Fibroblast of pulmonary artery (primary cell): Measurements from ENCODE around the gene PRDM12.
A peak's percentile ranks its signal among the peaks of the same experiment; 100 is the strongest.
"Not testable (repeated sequence)": the region's sequence is repeated elsewhere in the genome, so short reads cannot be mapped to it uniquely, and the experiment has no call there.

Experiments
- DNase-seq: peaks from one replicate; pipeline ENCODE4 v3.0.0-alpha.2; 2010; ENCODE audit warnings: low read depth
- H3K4me3 ChIP-seq: replicated peaks from 2 replicates; pipeline ENCODE4 v1.5.1; 2011; ENCODE audit warnings: low read depth, mild to moderate bottlenecking, control low read depth, low read length, moderate library complexity
- TF ChIP-seq, protein P1 (sequence below): IDR thresholded peaks from 2 replicates; pipeline ENCODE4 v1.5.1; 2011; ENCODE audit warnings: mild to moderate bottlenecking, control low read depth, low read length, inconsistent platforms; ENCODE audit errors: missing control alignments

Gene PRDM12

DNA sequence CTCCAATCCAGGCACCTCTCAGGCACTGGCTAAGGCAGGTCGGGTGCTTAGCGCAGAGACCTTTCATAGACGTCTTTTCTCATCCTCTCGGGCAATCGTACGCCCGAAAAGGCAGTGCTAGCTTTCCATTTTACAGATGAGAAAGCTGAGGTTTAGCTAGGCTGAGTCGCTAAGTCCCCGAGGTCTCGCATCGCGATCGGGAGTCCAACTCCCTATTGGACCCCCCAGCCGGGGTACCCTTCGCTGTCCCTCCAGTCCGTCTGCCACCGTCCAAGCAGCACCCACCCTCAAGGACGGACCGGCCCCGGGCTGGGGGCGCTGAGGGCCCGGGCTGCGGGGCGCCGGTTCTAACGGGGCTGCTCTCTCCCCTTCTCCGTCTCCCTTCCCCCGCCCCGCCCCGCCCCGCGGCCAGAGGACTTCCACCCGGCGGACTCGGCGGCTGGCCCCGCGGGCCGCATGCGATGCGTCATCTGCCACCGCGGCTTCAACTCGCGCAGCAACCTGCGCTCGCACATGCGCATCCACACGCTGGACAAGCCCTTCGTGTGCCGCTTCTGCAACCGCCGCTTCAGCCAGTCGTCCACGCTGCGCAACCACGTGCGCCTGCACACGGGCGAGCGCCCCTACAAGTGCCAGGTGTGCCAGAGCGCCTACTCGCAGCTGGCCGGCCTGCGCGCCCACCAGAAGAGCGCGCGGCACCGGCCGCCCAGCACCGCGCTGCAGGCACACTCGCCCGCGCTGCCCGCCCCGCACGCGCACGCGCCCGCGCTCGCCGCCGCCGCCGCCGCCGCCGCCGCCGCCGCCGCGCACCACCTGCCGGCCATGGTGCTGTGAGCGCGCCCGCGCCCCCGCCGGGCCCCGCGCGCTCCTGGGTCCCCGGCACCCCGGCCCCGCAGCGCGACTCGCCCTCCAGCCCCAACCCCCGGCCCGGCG is 16.7 kb downstream of the PRDM12 start:
- TF ChIP-seq, protein P1, sequence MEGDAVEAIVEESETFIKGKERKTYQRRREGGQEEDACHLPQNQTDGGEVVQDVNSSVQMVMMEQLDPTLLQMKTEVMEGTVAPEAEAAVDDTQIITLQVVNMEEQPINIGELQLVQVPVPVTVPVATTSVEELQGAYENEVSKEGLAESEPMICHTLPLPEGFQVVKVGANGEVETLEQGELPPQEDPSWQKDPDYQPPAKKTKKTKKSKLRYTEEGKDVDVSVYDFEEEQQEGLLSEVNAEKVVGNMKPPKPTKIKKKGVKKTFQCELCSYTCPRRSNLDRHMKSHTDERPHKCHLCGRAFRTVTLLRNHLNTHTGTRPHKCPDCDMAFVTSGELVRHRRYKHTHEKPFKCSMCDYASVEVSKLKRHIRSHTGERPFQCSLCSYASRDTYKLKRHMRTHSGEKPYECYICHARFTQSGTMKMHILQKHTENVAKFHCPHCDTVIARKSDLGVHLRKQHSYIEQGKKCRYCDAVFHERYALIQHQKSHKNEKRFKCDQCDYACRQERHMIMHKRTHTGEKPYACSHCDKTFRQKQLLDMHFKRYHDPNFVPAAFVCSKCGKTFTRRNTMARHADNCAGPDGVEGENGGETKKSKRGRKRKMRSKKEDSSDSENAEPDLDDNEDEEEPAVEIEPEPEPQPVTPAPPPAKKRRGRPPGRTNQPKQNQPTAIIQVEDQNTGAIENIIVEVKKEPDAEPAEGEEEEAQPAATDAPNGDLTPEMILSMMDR = no peak
- DNase-seq = peak; percentile 84

DNA sequence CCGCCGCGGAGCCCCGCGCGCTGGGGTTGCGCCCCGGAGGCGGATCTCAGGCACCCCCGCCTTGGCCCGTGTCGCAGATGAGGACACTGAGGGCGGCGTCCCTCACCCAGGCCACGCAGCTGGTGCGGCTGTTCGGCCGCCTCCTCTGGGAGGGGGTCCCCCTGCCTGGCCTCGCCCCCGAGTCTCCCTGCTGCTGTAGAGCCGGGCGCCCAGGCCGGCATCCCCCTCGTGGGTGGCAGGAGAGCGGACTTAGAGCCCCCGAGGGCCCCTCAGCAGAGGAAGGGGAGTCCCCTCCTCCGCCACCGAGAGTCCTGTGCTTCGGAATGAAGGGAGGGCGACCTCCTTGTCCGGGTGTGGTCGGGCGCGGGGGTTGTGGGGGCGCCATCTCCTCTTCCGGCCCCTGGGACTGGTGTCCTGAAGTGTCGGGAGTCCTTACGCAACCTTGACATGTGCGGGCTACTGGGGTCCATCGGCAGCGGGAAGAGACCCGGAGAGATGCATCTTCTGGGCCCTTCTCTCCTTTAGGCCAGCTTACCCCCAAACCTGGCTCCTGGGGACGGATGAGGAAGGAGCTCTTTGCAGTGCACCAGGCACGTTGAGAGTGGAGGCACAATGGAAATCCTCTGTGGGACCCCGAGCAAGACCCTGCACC is 17.5 kb downstream of the PRDM12 start:
- TF ChIP-seq, protein P1 = no peak
- no peak for DNase-seq
- peak overlapping the region; percentile 39 for H3K4me3 ChIP-seq

More for the DNA sequence above, 16.7 kb downstream of the PRDM12 start:
- H3K4me3 ChIP-seq = peak overlapping the region; percentile 48

DNA sequence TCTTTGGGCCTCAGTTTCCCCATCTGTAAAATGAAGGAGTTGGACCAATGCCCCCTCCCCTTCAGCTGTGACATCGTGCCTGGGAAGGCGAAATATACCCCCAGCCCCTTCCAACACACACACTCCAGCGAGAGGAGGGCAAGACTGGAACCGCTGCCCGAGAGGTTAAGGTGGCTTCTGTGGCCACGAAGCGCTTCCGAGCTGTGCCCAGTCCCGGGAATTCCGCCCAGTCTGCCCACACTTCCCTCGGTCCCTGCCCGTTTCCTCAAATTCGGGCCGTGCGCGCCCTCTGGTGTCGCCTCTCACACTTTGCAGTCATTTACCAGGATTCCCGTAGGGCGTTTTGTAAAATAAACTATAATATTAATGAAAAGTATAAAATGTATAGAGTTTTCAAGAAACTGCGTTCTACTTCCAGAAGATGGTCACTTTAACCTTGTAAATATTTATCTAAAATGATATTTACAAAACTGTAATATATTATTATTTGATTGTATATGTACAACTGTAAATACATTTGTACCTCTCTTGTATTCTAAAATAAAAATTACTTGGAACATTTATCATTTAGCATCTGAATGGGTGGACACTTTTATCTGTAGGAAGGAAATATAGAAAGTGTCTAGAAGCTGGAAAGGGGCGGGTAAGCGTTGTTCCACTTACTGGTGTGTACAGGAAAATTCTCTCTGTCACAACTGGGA is 18.2 kb downstream of the PRDM12 start:
- no peak overlapping the region for H3K4me3 ChIP-seq
- DNase-seq = peak; percentile 80
- TF ChIP-seq, protein P1 = peak; percentile 74

DNA sequence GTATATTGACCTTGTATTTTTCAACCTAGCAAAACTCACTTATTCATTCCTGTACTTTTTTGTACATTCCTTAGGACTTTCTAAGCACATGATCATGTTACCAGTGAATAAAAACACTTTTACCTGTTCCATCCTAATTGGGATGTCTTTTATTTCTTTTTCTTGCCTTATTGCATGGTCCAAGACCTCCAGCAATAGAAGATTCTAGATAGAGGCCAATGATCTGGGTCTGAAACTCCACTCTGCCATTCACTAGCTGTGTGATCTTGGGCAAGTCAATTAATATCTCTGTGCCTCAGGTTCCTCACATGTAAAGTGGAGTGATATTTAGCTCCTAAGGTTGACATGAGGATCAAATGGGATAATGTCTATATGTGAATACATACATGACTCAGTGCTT is 20.7 kb downstream of the PRDM12 start:
- no peak for DNase-seq
- TF ChIP-seq, protein P1 = no peak
- no peak overlapping the region for H3K4me3 ChIP-seq

DNA sequence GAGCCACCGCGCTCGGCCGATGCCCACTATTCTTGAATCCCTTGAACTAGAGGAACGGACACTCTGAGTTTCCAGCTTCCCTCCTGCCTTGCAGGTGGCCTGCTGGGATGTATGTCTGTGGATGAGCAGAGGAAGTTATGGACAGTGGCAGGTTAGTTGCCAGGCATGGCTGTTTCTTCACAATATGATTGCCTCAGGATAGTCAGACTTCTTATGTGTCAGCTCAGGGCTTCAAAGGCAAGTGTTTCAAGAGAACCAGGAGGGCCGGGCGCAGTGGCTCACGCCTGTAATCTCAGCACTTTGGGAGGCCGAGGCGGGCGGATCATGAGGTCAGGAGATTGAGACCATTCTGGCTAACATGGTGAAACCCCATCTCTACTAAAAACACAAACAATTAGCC is 21.6 kb downstream of the PRDM12 start:
- not testable (repeated sequence) for DNase-seq, H3K4me3 ChIP-seq

DNA sequence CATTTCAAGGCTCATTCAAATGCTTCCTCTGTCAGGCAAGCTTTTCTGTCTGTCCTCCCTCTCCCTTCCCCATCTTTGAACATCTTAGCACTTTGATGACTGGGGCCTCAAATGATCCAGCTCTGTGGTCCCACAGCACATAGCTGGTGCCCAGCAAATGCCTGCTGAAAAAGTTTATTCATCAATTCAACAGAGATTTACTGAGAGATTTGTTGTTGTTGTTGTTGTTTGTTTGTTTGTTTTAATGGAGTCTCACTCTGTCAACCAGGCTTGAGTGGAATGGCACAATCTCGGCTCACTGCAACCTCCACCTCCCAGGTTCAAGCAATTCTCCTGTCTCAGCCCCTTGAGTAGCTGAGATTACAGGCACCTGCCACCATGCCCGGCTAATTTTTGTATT is 23.2 kb downstream of the PRDM12 start:
- DNase-seq = no peak
- TF ChIP-seq, protein P1 = no peak

DNA sequence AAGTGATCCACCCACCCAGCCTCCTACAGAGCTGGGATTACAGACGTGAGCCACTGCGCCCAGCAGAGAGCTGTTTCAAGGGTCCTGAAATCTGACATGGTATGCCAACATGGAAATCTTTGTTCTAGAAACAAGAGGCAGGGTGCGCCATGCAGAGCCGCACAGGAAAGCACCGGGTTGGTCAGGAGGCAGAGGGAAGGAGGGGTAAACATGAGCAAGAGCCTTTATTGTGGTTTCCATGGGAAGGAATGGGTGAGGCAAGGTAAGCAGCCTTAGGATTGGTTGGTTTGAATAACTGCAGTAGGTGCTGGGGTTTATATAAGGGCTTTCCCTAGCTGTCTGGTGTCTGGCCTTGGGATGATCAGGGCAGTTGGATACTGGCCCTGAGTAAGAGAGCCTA is 23.7 kb downstream of the PRDM12 start:
- no peak for DNase-seq
- H3K4me3 ChIP-seq = no peak overlapping the region
- TF ChIP-seq, protein P1 = no peak

More for the DNA sequence above, 23.2 kb downstream of the PRDM12 start:
- no peak overlapping the region for H3K4me3 ChIP-seq
